ENCODE data around the gene MAU2.
A peak's percentile ranks its signal among the peaks of the same experiment; 100 is the strongest.
"Not testable (repeated sequence)": the region's sequence is repeated elsewhere in the genome, so short reads cannot be mapped to it uniquely, and the experiment has no call there.

MAU2 gene

DNA sequence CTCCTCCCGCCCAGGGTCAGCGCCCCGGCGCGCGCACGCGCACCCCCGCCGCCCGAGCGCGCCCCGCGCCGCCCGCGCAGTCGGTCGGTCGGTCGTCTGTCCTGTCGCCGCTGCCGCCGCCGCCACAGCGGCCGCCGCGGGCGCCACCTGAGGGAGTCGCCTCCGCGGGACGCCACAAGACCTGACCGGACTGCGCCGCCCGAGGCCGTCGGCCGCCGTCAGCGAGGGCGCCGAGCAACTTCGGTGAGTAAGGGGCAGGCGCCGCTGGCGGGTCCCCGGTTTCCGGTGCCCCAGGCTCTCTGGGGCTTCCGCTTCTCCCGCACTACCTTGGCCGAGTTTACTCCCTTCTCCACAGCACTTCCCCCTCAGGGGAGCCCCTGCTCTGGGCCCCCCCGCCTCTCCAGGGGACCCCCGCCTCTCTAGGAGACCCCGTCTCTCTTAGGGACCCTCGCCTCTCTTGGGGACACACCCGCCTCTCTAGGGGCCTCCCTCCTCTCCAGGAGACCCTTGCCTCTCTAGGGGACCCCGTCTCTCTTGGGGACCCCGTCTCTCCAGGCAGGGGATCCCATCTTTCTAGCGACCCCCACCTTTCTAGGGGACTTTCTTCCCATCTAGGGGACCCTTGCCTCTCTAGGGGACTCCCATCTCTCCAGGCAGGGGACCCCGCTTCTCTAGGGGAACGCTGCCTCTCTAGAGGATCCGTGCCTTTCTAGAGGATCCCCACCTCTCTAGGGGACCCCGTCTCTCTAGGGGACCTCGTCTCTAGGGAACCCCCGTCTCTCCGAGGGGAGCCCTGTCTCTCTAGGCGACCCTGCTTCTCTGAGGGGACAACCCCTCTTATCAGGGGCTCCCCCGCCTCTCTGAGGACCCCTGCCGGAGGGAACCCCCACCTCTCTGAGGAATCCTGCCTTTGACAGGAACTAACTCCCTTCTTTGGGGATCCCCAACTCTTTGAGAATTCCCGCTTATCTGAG lies 65.6 kb downstream of the MAU2 start:
- peak; percentile 43 to 45 for DNase-seq

- DNase-seq = no peak
Observed at GRCh38 chr19:19387108-19387507, 66.5 kb downstream of the MAU2 start.

- no peak for DNase-seq
Observed at GRCh38 chr19:19388568-19389555, 68.2 kb downstream of the MAU2 start.

GRCh38 chr19:19389683-19390082 lies 69.1 kb downstream of the MAU2 start:
- not testable (repeated sequence) for DNase-seq

- DNase-seq = not testable (repeated sequence)
Observed at GRCh38 chr19:19394333-19394732, 73.7 kb downstream of the MAU2 start.

DNA sequence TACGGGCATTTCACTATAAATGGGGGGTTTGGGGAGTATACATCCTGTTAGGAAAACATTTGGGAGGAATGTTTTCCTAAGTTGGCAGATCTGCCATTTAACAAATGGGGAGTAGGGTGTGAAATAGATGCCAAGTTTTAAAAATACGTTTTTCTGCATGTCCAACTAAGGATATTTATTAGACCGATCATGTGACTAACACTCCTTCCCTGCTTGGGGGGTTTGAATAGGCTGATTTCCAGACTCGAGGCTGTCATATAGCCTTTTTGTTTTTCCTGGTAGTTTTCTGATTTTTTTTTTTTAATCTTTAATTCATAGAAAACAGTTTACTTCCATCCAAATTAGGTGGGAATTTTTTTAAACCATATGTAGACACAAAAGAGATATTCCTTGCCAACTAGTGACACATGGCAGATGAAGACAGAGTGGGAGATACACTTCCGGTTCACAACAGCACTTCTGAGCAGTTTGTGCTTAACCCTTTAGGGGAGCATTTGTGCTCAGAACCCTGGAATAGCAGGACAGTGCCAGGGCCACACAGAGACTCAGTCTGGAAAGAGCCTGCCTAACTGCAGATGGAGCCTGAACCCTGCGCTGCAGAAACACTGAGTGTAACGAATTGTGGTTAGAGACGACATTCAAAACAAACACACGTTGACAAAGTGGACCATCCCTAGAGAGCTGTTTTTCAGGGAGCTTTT lies 79.3 kb downstream of the MAU2 start:
- peak in 1 of 2 experiments; percentile 27 for DNase-seq

GRCh38 chr19:19402656-19403372 lies 82.2 kb downstream of the MAU2 start:
- no peak for DNase-seq

GRCh38 chr19:19403373-19403901 lies 82.8 kb downstream of the MAU2 start:
- no peak for DNase-seq

- DNase-seq = peak; percentile 69 to 77
Observed at GRCh38 chr19:19404879-19405860, 84.5 kb downstream of the MAU2 start, which contains the start of gene GATAD2A. GATAD2A (plus strand) TSS chr19:19405675; CDS start chr19:19465346, 59,671 bp downstream.

DNA sequence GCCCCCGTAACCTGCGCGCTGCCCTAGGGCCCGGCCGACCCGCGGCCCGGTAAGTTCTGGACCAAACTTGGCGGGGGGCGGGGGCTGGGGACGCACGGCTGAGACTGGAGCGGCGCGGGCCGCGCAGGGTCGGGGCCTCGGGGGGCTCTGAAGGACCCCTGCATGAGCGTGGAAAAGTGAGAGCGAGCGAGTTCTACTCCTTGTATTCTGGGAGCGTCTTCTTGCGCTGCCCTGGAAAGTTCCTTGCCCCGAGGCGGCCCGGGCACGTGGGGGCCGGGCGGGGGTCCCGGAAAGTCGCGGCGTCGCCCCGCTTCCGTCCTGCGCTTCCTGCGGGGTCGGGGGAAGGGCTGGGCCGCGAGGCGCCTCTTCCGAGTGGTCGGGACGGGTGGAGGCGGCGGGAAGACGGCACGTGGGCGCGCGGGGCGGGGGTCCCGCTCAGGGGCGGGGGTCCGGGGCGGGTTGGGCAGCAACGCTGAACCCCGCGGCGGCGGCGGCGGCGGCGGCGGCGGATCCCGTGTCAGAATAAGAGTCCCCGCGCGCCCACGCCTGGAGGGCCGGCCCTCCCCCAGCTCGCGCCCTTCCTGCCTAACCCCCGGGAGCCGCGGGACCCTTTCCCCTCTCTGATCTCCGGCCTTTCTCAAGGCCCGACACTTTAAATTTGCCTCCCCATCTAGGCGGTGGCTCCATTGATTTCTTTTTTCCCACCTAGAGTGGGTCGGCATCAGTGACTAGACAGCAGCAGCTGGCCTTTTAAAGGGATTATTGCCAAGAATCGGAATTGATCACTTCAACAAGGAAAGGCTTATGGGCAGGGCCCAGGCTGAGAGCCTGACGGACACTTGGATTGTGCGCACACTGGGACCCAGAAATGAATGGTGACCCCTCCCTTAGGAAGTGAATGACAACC lies 85.6 kb downstream of the MAU2 start:
- DNase-seq = peak; percentile 23 to 29

DNA sequence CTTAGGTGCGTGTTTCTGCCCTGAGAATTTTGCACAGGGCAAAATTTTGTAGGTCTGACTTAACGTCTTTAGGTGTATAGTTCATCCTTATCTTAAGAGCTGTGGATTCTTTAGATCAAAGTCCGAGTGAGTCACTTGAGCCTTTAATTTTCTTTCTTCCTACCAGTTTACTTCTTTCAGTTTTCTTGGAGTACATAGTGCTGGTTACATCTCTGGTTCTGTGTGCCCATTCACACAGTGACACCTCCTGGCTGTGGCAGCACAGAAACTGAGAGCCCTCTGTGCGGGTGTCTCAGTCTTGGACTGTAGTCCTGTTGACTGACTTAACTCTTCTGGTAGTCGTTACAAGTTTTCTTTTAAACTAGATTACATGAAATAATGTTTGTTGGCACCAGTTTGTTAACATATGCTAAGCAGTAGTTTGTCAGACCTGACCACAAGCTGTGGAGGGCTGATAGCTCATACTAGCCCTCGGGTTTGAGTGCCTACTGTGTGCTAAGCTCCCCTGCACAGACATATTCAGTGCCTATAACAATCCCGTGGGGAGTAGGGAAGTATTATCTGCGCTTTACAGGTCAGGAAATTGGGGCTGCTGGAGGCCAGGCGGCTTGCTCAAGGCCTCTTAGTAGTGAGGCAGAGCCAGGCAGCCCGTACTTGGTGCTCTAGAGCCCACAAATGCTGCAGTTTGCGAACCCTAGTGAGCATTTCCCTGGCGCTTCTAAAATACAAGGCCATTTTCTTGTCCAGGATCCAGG lies 86.4 kb downstream of the MAU2 start:
- DNase-seq = peak; percentile 54 to 65

- peak in 1 of 2 experiments; percentile 63 for DNase-seq
Observed at GRCh38 chr19:19407633-19407930, 87.0 kb downstream of the MAU2 start.

Measured in Kasumi-1 (cell line).